GM18858 (cell line): ENCODE data around the gene DMD.

ENCODE experiments used
- ATAC-seq: cut with Tn5 transposase; IDR thresholded peaks from one replicate; pipeline ENCODE4 v1.9.1; 2021; ENCODE audit not compliant: unreplicated experiment

DMD gene

GRCh38 chrX:31213941-31214340, 1997.4 kb downstream of the DMD start:
- no peak for ATAC-seq

- ATAC-seq = no peak
Observed at GRCh38 chrX:31212856-31213748, 1998.2 kb downstream of the DMD start.

GRCh38 chrX:31209005-31209628, 2002.2 kb downstream of the DMD start:
- ATAC-seq = no peak

- ATAC-seq = no peak
Observed at GRCh38 chrX:31201503-31201902, 2009.8 kb downstream of the DMD start.

- ATAC-seq = no peak
Observed at GRCh38 chrX:31200430-31200829, 2010.9 kb downstream of the DMD start.

GRCh38 chrX:31199840-31200114, 2011.6 kb downstream of the DMD start:
- no peak for ATAC-seq

- no peak for ATAC-seq
Observed at GRCh38 chrX:31199056-31199839, 2012.1 kb downstream of the DMD start.

GRCh38 chrX:31190221-31190975, 2021.0 kb downstream of the DMD start:
- no peak for ATAC-seq

GRCh38 chrX:31186693-31187338, 2024.5 kb downstream of the DMD start:
- no peak for ATAC-seq

- ATAC-seq = no peak
Observed at GRCh38 chrX:31185884-31186283, 2025.5 kb downstream of the DMD start.

- no peak for ATAC-seq
Observed at GRCh38 chrX:31181377-31182000, 2029.9 kb downstream of the DMD start.

- no peak for ATAC-seq
Observed at GRCh38 chrX:31179203-31179602, 2032.1 kb downstream of the DMD start.

GRCh38 chrX:31178769-31179125, 2032.6 kb downstream of the DMD start:
- no peak for ATAC-seq

GRCh38 chrX:31178064-31178768, 2033.1 kb downstream of the DMD start:
- peak; percentile 68 for ATAC-seq

GRCh38 chrX:31170792-31171191, 2040.6 kb downstream of the DMD start:
- no peak for ATAC-seq

- peak; percentile 99 for ATAC-seq
Observed at GRCh38 chrX:31168551-31168950, 2042.8 kb downstream of the DMD start.

GRCh38 chrX:31166832-31167231, 2044.5 kb downstream of the DMD start:
- ATAC-seq = no peak

- ATAC-seq = no peak
Observed at GRCh38 chrX:31166416-31166815, 2044.9 kb downstream of the DMD start.

- ATAC-seq = no peak
Observed at GRCh38 chrX:31165241-31166035, 2045.9 kb downstream of the DMD start.
